Measurements from ENCODE around the gene FXYD6.

DNA sequence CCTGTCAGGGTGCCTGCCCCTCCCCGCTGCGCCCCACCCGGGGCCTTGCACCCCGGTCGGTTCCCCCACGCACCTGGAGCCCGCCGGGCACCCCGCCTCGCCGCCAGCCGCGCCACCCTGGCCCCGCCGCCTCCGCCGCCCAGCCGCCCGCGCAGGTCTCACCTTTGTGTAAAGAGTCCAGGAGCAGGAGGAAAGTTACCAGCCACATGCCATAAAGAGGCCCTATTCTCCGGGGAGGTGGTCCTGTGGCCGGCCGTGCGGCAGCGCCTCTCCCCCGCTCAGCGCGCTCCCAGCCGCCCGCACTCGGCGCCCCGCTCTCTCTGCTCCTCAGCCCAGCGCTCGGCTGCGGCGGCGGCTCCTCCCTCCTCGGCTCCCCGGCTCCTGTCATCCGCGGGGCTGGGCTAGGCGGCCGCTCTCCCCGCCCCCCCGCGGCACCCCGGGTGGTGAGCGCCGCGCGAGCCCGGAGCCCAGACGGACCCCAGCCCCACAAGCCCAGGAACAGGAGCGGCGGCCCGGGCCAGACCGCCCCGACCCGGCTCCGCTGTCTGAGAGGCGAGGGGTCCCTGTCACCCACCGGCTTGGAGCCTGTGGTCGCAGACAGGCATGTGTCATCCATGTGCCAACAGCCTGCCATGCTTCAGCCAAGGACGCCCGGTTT lies 79.5 kb downstream of the FXYD6 start, which contains the start of gene DSCAML1:
- TF ChIP-seq POLR2A (IDR thresholded peaks at IDR 0.05; ENCODE audit: low read length) (no peak), GATA3 (IDR thresholded peaks at IDR 0.05; ENCODE audit: borderline replicate concordance) (no peak), RAD21 (conservative IDR thresholded peaks at IDR 0.05 in 1 of 2, IDR thresholded peaks at IDR 0.05 in 1 of 2) (no peak), POLR2AphosphoS2 (conservative IDR thresholded peaks at IDR 0.05; ENCODE audit: low read length) (no peak), RNF2 (IDR thresholded peaks at IDR 0.05; ENCODE audit: borderline replicate concordance, low read depth) (no peak), RFX5 (IDR thresholded peaks at IDR 0.05) (no peak), EP300 (IDR thresholded peaks at IDR 0.05) (no peak), ZSCAN20 (CRISPR knock-in tag; IDR thresholded peaks at IDR 0.05) (no peak), SREBF2 (IDR thresholded peaks at IDR 0.05) (no peak)
- TF ChIP-seq, protein P1, sequence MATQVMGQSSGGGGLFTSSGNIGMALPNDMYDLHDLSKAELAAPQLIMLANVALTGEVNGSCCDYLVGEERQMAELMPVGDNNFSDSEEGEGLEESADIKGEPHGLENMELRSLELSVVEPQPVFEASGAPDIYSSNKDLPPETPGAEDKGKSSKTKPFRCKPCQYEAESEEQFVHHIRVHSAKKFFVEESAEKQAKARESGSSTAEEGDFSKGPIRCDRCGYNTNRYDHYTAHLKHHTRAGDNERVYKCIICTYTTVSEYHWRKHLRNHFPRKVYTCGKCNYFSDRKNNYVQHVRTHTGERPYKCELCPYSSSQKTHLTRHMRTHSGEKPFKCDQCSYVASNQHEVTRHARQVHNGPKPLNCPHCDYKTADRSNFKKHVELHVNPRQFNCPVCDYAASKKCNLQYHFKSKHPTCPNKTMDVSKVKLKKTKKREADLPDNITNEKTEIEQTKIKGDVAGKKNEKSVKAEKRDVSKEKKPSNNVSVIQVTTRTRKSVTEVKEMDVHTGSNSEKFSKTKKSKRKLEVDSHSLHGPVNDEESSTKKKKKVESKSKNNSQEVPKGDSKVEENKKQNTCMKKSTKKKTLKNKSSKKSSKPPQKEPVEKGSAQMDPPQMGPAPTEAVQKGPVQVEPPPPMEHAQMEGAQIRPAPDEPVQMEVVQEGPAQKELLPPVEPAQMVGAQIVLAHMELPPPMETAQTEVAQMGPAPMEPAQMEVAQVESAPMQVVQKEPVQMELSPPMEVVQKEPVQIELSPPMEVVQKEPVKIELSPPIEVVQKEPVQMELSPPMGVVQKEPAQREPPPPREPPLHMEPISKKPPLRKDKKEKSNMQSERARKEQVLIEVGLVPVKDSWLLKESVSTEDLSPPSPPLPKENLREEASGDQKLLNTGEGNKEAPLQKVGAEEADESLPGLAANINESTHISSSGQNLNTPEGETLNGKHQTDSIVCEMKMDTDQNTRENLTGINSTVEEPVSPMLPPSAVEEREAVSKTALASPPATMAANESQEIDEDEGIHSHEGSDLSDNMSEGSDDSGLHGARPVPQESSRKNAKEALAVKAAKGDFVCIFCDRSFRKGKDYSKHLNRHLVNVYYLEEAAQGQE (IDR thresholded peaks at IDR 0.05) = no peak
- TF ChIP-seq, protein P2, sequence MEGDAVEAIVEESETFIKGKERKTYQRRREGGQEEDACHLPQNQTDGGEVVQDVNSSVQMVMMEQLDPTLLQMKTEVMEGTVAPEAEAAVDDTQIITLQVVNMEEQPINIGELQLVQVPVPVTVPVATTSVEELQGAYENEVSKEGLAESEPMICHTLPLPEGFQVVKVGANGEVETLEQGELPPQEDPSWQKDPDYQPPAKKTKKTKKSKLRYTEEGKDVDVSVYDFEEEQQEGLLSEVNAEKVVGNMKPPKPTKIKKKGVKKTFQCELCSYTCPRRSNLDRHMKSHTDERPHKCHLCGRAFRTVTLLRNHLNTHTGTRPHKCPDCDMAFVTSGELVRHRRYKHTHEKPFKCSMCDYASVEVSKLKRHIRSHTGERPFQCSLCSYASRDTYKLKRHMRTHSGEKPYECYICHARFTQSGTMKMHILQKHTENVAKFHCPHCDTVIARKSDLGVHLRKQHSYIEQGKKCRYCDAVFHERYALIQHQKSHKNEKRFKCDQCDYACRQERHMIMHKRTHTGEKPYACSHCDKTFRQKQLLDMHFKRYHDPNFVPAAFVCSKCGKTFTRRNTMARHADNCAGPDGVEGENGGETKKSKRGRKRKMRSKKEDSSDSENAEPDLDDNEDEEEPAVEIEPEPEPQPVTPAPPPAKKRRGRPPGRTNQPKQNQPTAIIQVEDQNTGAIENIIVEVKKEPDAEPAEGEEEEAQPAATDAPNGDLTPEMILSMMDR (IDR thresholded peaks at IDR 0.05) = no peak
